ENCODE results near the gene SLC9A9. TPM values are rescaled to one million over a fixed set of nuclear protein-coding genes. Genes with fewer than 3 reads are reported as not detected.

The SLC9A9 gene
- total RNA-seq, 1 experiment from 2014 or later = 1.5 TPM

GRCh38 chr3:143244516-143245063 lies 603.7 kb downstream of the SLC9A9 start:
- TF ChIP-seq CTCF (IDR thresholded peaks at IDR 0.05; ENCODE audit: unreplicated experiment) = no peak
- Mint-ChIP-seq H3K9me3 (ENCODE audit: low read depth, unreplicated experiment) (no peaks in the 10 kb centered on the region), H3K27me3 (ENCODE audit: unreplicated experiment) (peaks cover 26% of the 10 kb centered on the region), H3K27ac (ENCODE audit: unreplicated experiment) (no peak overlapping the region), H3K36me3 (ENCODE audit: insufficient read depth, unreplicated experiment) (no peaks in the 10 kb centered on the region), H3K4me1 (ENCODE audit: low read depth, unreplicated experiment) (no peaks in the 10 kb centered on the region), H3K4me3 (ENCODE audit: low read depth, unreplicated experiment) (no peak overlapping the region)
- DNase-seq = no peak
- CTCF ChIA-PET = no interaction called here
- BruUV-seq (replicated peaks) = no TSS peak
- intact Hi-C loops (cut with micrococcal nuclease; ENCODE audit: unreplicated experiment) = no loop called here

GRCh38 chr3:143243686-143244085 lies 604.6 kb downstream of the SLC9A9 start:
- Mint-ChIP-seq H3K4me1 (ENCODE audit: low read depth, unreplicated experiment) (no peaks in the 10 kb centered on the region), H3K27me3 (ENCODE audit: unreplicated experiment) (peaks cover 17% of the 10 kb centered on the region), H3K36me3 (ENCODE audit: insufficient read depth, unreplicated experiment) (no peaks in the 10 kb centered on the region), H3K4me3 (ENCODE audit: low read depth, unreplicated experiment) (no peak overlapping the region), H3K27ac (ENCODE audit: unreplicated experiment) (no peak overlapping the region), H3K9me3 (ENCODE audit: low read depth, unreplicated experiment) (no peaks in the 10 kb centered on the region)
- intact Hi-C loops (cut with micrococcal nuclease; ENCODE audit: unreplicated experiment) = no loop called here
- TF ChIP-seq CTCF (IDR thresholded peaks at IDR 0.05; ENCODE audit: unreplicated experiment) = no peak
- CTCF ChIA-PET = interaction anchor here (0.6 kb wide), 1 partner anchor 468 kb away, joined by 4 read pairs; no protein-coding TSS in a partner anchor
- DNase-seq = no peak
- BruUV-seq (replicated peaks) = no TSS peak

GRCh38 chr3:143242691-143243090 lies 605.6 kb downstream of the SLC9A9 start:
- H3K9me3 Mint-ChIP-seq (ENCODE audit: low read depth, unreplicated experiment) = no peaks in the 10 kb centered on the region
- no peak overlapping the region for H3K27ac Mint-ChIP-seq (ENCODE audit: unreplicated experiment)
- no peaks in the 10 kb centered on the region for H3K36me3 Mint-ChIP-seq (ENCODE audit: insufficient read depth, unreplicated experiment)
- H3K27me3 Mint-ChIP-seq (ENCODE audit: unreplicated experiment) = peaks cover 14% of the 10 kb centered on the region
- no peaks in the 10 kb centered on the region for H3K4me1 Mint-ChIP-seq (ENCODE audit: low read depth, unreplicated experiment)
- DNase-seq = no peak
- CTCF ChIA-PET = interaction anchor here (0.6 kb wide), 1 partner anchor 578 kb away, joined by 3 read pairs; no protein-coding TSS in a partner anchor
- H3K4me3 Mint-ChIP-seq (ENCODE audit: low read depth, unreplicated experiment) = no peak overlapping the region
- BruUV-seq (replicated peaks) = no TSS peak
- no peak for TF ChIP-seq CTCF (IDR thresholded peaks at IDR 0.05; ENCODE audit: unreplicated experiment)
- intact Hi-C loops (cut with micrococcal nuclease; ENCODE audit: unreplicated experiment) = no loop called here

- Mint-ChIP-seq H3K4me3 (ENCODE audit: low read depth, unreplicated experiment) (no peak overlapping the region), H3K9me3 (ENCODE audit: low read depth, unreplicated experiment) (no peaks in the 10 kb centered on the region), H3K27ac (ENCODE audit: unreplicated experiment) (no peak overlapping the region), H3K4me1 (ENCODE audit: low read depth, unreplicated experiment) (no peaks in the 10 kb centered on the region), H3K27me3 (ENCODE audit: unreplicated experiment) (peaks cover 12% of the 10 kb centered on the region), H3K36me3 (ENCODE audit: insufficient read depth, unreplicated experiment) (no peaks in the 10 kb centered on the region)
- CTCF ChIA-PET = no interaction called here
- intact Hi-C loops (cut with micrococcal nuclease; ENCODE audit: unreplicated experiment) = no loop called here
- TF ChIP-seq CTCF (IDR thresholded peaks at IDR 0.05; ENCODE audit: unreplicated experiment) = no peak
- BruUV-seq (replicated peaks) = no TSS peak
- no peak for DNase-seq
Observed at GRCh38 chr3:143242101-143242500, 606.2 kb downstream of the SLC9A9 start.

Data from Calu3 (cell line).